GM21717 (cell line): ENCODE results near the gene NOL3.

ENCODE experiments used
- ATAC-seq: cut with Tn5 transposase; IDR thresholded peaks from one replicate; pipeline ENCODE4 v1.9.1; 2021; ENCODE audit warnings: mild to moderate bottlenecking, moderate library complexity; ENCODE audit not compliant: unreplicated experiment

The NOL3 gene

DNA sequence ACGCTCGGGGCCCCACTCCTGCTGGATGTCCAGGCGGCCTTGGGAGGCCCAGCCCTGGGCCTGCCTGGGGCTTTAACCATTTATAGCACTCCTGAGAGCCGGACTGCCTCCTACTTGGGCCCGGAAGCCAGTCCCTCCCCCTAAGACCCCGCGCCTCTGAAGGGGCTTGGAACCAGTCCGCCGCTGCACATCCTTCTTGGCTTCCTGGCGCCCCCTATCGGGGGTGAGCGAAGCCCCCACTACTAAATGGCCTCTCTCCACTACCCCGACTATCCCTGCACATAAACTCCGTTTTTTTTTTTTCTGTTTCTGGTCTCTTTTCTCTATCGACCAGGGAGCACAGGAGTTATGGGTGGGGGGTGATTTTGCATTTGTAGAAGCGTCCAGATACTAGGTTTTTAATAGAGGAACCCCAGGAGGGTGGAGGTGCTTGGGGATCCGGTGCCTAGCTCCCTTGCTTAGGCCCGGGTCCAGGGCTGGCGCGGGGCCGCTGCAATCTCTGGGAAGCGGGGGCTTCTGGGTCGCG, 633 bp upstream of the NOL3 start:
- peak; percentile 17 for ATAC-seq

DNA sequence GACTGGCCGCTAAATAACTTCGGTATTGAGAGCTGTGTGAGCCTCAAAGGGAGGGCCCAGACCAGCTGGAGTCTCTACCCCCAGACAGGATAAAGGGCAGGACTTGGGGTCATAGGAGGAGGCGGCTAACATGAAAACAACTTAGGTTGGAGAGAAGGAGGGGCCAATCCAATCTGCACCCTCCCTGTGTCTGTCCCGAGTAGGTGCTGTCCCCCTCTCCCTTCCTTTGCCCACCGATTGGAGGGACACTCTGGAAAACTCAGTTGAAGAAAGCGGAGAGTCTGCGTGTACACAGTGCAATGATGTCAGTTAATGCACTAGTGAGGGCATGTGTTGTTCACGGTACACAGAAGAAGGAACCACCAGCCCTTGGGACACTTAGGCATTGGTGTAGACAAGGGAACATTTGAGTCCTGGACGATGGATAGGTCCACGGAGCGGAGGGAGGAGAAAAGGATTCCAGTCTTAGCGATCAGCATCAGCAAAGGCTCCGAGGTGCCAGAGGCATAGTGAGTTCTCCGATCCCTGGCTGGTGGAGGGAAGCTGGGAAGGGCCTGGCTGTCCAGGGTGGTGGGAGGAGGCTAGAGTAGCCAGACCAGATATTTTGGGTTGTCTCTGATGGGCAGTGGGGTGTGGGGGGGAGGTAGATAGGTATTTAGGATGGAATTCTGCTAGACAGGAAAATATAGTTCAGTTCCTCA, 761 bp downstream of the NOL3 start:
- peak; percentile 3 for ATAC-seq

DNA sequence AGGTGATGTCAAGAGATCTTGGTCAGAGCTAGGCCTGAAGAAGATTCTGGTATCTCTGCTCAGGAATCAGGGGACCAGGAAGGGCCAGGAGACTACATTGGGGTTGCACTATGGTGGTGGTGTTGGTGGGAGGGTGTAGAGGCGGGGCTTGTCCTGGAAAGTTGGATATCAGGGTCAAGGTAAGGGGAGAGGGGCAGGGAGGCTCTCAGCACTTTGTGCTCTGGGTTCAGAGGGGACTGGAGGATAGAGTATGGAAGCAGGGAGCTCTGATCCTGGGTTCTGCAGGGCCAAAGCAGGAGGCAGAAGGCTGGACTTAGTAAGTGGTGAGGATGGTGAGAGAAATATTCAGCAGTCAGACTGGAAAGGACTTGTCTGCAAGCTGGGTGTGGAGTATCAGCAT, 3.0 kb downstream of the NOL3 start:
- no peak for ATAC-seq

DNA sequence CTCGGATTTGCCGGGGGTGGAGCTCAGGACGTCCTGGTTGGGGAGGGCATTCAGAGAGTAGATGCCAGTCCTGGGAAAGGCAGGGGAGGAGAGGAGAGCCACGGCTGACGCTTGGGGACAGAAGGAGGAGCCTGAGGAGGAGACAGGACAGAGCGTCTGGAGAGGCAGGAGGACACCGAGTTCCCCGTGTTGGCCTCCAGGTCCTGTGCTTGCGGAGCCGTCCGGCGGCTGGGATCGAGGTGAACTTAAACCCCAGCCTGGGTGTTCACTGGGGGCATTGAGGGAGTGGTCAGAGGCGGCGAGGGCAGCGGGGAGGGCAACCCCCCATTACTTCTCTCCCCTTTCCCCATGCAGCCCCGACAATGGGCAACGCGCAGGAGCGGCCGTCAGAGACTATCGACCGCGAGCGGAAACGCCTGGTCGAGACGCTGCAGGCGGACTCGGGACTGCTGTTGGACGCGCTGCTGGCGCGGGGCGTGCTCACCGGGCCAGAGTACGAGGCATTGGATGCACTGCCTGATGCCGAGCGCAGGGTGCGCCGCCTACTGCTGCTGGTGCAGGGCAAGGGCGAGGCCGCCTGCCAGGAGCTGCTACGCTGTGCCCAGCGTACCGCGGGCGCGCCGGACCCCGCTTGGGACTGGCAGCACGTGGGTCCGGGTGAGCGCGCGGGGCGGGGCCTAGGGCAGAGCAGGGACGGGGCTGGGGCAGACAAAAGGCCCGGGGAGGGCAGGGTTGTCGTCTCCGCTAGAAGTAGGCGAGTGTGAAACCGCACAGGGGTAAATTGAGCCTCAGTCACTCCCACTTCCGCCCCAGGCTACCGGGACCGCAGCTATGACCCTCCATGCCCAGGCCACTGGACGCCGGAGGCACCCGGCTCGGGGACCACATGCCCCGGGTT, 3.7 kb downstream of the NOL3 start:
- ATAC-seq: peak; percentile 32

DNA sequence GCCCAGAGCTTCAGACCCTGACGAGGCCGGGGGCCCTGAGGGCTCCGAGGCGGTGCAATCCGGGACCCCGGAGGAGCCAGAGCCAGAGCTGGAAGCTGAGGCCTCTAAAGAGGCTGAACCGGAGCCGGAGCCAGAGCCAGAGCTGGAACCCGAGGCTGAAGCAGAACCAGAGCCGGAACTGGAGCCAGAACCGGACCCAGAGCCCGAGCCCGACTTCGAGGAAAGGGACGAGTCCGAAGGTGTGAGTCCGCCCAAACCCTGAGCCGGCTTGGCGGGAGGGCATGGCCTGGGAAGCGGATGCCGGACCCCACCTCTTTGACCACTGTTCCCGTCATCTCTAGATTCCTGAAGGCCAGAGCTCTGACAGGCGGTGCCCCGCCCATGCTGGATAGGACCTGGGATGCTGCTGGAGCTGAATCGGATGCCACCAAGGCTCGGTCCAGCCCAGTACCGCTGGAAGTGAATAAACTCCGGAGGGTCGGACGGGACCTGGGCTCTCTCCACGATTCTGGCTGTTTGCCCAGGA, 4.4 kb downstream of the NOL3 start:
- ATAC-seq: no peak

DNA sequence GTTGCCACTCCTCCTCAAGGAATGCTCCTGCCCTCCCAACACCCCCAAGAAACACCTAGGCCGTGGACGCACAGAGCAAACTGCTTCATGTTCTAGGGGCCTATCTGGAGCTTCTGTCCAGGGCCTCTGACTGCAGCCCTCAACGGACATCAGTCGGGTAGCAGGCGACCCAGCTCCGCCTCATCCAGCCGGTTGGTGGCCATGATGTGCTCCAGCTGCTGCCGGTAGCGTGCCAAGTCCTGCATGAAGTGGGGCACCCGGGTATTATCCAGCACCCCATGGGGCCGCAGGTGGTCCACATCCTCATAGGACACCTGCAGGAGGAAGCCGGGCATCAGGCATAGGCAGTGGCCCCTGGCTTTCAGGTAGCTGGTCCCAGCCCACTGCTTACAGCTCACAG, 6.3 kb downstream of the NOL3 start:
- no peak for ATAC-seq

DNA sequence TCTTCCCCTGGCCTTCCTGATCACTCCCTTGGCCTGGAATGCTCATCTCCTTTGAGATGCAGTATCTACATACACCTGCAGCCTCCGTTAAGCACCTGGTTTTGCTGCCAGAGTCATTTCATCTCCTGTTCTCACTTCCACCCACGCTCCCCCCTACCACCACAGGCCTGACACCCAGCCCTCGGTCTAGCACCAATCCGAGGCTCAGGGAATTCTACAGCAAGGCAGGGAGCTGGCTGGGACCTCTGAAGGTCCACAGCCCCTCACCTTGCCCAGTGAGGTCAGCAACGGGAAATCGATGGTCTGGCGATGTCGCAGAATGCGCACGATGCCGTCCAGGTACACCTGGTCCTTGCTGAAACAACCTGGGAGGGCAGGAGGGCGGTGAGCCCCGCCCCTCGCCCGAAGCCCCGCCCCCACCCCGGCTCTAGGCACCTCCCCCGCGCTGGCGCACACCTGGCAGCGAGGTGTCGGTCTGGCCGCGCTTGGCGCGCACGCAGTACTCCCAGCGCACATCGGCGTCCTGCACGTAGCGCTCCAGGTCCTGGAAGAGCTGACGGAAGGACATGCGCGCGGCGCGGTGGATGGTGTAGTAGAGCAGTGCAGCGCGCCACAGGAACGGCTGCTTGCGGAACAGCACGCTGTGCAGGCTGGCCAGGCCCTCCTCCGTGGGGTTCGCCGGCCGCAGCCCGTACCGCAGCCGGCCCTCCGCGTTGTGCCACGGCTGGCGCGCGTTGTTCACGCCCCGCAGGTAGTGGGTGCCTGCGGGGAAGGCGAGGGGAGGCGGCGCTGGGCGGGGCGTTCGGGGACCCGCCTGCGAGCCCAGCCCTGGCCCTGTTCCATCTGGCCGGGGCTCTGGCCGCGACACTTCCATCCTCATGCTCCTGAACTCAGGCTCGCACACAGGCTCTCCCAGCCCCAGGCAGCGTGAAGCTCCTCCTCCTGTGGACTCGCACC, 7.7 kb downstream of the NOL3 start:
- ATAC-seq: no peak

DNA sequence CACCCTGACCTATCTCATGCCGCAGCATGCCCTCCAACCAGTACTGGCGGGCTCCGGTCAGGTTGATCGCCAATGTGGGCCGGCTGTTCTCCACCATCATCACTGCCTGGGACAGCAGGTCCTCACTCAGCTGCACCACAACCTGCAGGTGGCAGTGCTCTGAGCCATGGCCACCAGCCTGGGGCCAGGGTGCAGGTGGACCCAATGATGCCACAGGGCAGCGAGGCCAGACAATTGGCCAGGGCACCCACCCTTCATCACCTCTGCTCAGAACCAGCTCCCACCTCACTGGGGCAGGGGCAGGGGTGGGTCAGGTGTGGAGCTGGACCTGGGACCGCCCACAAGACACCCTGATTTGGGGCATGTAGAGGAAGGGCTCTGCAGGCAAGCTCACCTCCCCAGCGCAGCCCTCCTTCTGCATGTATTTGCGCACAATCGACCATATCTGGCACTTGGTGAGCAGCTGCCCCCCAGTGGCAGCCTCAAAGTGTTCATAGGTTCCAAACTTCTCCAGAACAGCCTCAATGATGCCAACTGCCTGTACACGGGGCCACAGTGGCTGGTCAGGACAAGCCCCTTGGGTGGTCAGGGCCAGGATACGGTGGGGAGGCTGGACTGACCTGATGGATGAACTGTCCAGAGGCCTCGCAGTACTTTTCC, 9.2 kb downstream of the NOL3 start:
- ATAC-seq: no peak

DNA sequence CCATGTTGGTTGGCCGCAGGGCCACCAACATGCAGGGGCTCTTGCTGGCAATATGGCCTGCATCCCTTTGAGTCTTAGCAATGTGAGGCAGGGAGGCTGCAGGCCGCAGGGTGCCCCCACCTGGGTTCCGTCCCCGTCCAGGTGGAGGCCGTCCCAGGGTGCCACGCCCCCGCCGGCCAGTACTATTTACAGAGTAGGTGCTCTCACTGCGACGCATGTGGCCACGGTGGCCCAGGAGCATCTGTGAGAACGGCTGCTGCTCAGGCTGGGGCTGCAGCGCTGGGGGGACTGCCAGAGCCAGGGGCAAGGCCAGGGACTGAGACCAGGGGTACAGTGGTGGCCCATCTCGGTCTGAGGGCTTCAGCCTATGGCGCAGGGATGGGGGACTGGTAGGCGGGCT, 9.8 kb downstream of the NOL3 start:
- ATAC-seq: no peak

DNA sequence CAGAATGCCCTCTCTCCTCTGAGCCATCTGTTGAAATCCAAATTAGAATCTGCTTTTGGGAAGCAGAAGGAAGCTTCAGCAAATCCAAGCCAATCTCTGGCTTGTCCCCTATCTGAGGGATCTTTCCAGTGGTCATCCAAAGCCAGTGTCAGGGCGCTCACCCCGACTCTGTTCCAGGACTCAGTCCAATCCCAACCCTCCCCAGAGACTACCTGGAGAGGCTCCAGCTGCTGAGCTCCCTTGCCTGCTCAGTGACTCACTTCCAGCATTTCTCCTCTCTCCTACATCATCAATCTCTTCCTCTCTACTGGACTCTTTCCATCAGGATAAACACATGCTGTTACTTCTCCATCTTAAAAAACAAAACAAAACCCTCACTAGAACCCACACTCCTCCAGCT, 11.0 kb downstream of the NOL3 start:
- no peak for ATAC-seq

DNA sequence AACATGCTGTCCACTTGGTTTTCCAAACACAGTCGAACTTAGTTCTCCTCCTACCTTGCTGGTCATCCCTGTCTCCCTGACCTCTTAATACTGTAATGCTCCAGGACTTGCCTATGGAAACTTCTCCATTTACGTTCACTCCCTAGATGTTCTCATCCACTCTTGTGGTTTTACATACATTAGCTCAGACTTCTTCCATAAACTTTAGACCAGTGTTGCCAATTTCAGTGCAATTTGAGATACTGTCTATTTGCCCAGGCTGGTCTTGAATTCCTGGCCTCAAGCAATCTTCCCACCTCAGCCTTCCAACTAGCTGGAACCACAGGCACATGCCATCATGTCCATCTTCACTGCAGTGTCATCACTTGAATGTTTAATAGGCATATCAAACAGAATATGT, 11.9 kb downstream of the NOL3 start:
- no peak for ATAC-seq

DNA sequence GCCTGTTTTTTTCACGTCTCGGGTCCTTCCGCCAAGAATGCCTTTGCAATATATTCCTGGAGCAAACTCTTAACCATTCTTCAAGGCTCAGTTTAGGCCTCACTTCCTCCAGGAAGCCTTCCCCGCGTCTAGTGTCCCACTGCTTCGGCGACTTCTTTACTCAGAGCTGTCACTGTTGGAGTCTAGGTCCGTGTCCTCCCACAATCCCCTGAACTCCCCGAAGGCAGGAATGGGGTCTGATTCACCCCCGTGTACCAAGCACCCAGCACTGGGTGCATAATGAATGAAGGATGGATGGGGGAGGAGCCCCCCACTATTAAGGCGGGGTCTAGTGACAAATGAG, 12.9 kb downstream of the NOL3 start:
- ATAC-seq: no peak

DNA sequence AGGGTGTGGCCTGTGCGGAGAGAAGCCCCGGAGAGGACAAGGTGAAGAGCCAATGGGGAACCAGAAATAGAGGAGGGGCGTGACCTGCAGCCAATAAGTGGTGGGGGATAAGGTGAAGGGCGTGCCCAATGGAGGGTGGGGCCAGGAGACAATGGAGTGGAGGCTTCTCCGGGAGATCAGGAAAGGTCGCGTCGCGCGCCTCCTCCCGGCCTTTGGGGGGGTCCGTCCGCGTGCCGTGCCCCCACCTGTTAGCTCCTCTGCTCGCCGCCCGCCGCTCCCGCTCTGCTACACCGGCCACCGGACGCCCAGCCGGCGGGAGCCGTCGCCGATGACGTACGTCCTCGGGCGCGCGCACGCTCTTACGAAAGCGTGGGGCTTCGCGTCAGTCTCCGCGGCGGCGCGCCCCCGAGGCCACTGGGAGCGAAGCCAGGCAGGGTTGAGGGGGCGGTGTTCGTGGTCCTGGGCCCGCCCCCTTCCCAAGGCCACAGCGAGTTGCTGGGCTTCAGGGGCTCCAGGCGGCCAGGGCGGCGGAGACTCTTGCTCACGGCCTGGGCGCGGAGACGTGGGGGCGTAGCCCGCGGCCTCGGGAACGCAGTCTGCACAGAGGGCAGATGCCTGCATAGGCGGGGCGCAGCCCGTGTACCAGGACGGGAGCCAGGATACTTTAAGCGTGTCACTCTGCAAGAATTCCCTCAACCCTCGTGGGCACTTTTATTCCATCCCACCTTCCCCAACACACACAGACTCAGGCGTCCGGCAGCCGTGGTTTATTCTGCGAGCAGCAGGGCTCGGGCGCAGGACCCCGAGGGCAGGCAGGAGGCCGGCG, 13.5 kb downstream of the NOL3 start, which contains the start of gene MATCAP1:
Gene MATCAP1 (minus strand): TSS at position 337 of the 826 bp plus-strand sequence. CDS start 3,353 bp downstream, outside the sequence.
- peak; percentile 86 for ATAC-seq

DNA sequence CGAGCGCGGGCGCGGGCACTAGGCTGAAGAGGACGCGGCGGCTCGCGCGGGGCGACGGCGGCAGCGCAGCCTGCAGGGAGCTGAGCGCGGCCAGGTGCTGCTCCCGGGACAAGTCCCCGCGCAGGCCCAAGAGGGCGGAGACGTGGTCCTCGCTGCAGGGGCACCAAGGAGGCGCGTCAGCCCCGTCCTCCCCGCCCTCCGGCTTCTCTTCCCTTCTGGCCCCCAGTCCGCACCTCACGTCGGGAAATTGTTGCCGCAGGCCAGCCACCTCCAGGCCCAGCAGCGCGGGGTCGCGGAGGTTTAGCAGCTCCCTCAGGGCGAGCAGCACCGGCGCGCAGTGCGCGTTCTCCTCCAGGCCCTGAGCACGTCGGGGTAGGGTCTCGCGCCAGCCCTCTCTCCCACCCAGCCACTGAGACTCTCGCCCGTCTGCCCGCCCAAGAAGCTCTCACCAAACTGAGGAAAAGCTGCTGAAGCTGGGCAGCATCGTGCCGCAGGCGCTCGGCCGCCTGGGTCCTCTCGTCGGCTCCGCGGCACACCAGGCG, 14.2 kb downstream of the NOL3 start:
- ATAC-seq: no peak

DNA sequence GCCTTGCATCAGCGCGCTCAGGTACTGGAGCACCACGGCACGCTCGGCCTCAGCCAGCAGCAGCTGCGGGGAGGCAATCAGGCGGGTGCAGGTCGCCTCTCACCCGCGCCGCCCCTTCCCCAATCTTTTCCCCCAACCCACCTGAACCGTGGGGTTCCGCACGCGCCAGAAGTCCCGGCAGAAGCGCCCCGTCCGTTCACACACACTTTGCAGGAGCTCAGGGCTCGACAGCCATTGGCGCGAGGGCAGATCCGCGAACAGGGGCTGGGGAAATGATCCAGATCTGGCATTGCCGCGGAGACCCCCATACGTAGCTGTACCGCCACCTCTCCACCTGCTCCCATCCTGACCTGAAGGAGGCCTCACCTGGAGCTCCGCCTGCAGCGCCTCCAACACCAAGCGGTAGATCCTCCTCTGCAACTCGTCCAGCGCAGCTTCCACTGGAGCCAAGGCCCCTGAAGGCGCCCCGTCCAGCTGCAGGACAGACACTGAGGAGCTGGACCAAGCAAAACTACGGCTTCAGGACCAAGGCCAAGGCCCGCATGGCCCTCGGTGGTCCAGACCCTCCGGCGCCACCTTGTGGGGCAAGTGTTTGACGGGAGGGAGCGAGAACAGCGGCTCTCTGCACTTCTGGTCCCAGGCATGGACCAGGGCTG, 14.8 kb downstream of the NOL3 start:
- no peak for ATAC-seq

DNA sequence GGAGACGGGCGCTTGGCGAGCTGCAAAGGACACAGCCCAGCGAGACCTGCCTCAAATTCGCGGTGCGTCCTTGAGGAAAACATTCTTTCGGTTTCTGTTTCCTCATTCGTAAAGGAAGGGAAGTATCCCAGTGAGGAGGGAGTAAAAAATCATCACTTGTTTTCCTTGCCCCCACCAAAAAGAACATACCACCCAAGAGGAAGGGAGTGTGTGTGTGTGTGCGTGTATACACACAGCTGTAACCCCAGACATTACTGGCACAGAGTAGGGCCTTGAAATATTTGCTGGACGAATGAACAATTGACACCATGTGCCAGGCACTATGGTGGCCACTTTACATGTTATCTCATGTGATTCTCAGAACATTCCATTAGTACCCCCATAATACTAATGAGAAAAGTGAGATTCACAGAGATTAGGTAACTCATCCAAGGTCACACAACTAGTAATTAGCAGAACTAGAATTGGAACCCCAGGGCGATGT, 15.4 kb downstream of the NOL3 start:
- ATAC-seq: no peak

DNA sequence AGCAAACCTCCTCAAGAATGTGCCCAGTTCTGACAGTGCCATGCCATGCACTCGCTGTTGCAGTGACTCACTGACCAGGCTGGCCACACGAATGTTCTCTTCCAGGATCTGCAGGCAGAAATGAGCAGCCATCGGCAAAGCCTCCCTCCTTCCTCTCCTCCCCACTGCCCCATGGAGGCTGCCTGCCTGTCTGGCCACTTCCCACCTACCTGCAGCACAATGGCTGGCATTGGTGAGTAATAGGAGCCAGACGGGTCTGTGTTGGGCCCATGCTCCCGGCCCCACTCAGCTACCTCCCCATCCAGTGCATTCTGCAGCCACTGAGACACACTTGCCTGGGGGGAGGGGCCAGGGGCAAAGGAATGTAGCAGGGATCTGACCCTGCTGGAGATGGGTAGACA, 16.2 kb downstream of the NOL3 start:
- ATAC-seq: no peak

DNA sequence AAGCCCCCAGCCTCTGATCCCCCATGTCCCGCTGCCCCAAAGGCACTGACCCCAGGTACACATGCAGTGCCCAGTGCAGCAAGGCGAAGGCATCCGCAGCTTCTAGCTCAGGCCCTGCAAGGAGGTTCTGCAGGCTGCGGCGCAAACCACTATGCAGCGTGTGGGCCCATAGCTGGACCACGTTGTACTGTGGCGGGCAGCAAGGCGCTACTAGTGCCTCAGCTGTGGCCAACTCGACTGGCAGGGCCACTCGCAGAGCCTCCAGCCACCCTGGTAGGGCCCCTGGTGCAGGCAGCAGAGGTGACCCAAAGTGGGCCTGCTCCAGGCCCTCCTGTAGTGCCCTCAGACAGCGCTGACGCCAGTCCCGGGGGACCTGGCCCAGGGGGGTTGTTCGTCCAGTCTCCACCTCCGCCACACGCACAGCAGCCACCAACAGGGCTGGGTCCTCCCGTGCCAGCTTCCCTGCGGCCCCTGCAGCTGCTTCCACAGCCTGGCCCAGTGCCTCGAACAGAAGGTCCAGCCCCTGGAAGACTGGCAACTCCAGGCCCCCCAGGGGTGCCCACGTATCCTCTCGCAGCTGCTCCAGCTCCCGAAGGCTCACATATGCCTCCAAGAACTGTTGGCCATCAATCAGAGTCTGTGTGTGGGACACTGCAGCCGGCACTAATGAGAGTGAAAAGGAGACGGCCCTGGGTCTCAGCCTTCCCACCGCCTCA, 17.0 kb downstream of the NOL3 start:
- ATAC-seq: no peak
